Spleen (tissue), 11 donors: ENCODE data around the gene KRTAP4-12. TPM values are rescaled to one million over a fixed set of nuclear protein-coding genes. Genes with fewer than 3 reads are reported as not detected.

ENCODE experiments used
- DNase-seq: peaks from one replicate; pipeline ENCODE4 v3.0.0-alpha.2; 2020
- H3K27ac ChIP-seq, 8 donors: fragments of 200-600 bp; sonication (generic) in 7 of 8; 1 replicate in 4 of 8; 2 replicates in 4 of 8; pipeline versions ENCODE4 v1.5.0 to v1.8.0; 2016 to 2021; ENCODE audit warnings: inconsistent platforms in 4 of 8, mild to moderate bottlenecking in 4 of 8, moderate library complexity in 1 of 8
- H3K27me3 ChIP-seq, 7 donors: fragments of 200-600 bp; sonication (generic) in 6 of 7; replicated peaks in 1 of 7; 1 replicate in 4 of 7; 2 replicates in 3 of 7; pipeline versions ENCODE4 v1.5.0 to v1.8.0; 2016 to 2021; ENCODE audit warnings: inconsistent platforms in 3 of 7, mild to moderate bottlenecking in 1 of 7
- H3K36me3 ChIP-seq, 6 donors: fragments of 200-600 bp; sonication (generic) in 5 of 6; 1 replicate in 4 of 6; 2 replicates in 2 of 6; pipeline versions ENCODE4 v1.5.0 to v1.8.0; 2016 to 2021; ENCODE audit warnings: inconsistent platforms in 2 of 6
- H3K4me1 ChIP-seq, 6 donors: fragments of 200-600 bp; sonication (generic) in 5 of 6; 1 replicate in 3 of 6; 2 replicates in 3 of 6; pipeline versions ENCODE4 v1.5.0 to v1.8.0; 2016 to 2021; ENCODE audit warnings: inconsistent platforms in 3 of 6
- H3K4me3 ChIP-seq, 8 donors: fragments of 200-600 bp; sonication (generic) in 7 of 8; 1 replicate in 4 of 8; 2 replicates in 4 of 8; pipeline versions ENCODE4 v1.5.0 to v1.8.0; 2016 to 2021; ENCODE audit warnings: inconsistent platforms in 4 of 8, mild to moderate bottlenecking in 4 of 8, moderate library complexity in 2 of 8
- H3K9me3 ChIP-seq, 8 donors: fragments of 200-600 bp; sonication (generic) in 7 of 8; 1 replicate in 4 of 8; 2 replicates in 4 of 8; pipeline versions ENCODE4 v1.5.0 to v1.8.0; 2016 to 2021; ENCODE audit warnings: inconsistent platforms in 4 of 8
- CTCF ChIP-seq, 11 experiments: fragments of 200-600 bp in 7 of 11; fragments of 450-650 bp in 4 of 11; sonication (generic) in 4 of 11; IDR thresholded peaks in 8 of 11; conservative IDR thresholded peaks in 3 of 11; 1 replicate in 7 of 11; 2 replicates in 4 of 11; pipeline versions ENCODE4 v1.4.0 to v1.8.0; 2016 to 2021; ENCODE audit warnings: antibody characterized with exemption in 11 of 11, inconsistent platforms in 4 of 11, mild to moderate bottlenecking in 1 of 11
- POLR2A ChIP-seq, 3 donors: fragments of 450-650 bp; IDR thresholded peaks; one replicate each; pipeline ENCODE4 v1.5.1; 2017; ENCODE audit warnings: antibody characterized with exemption in 3 of 3, mild to moderate bottlenecking in 1 of 3
- POLR2AphosphoS5 ChIP-seq, 3 donors: sonication (generic); formaldehyde crosslinking; IDR thresholded peaks; one replicate each; pipeline ENCODE4 v1.5.1; 2017; ENCODE audit warnings: antibody characterized with exemption in 3 of 3
- WGBS, 5 donors: extraction: QIAGEN DNeasy Blood & Tissue Kit in 3 of 5; methylation state at CpG; one replicate each; pipeline versions ENCODE4 v1.1.5 to v1.1.7; 2013 to 2018; 5-methylcytosine and 5-hydroxymethylcytosine counted together
- intact Hi-C: fragments of 100-400 bp; cut with DNase I; formaldehyde crosslinking; loops from one replicate; pipeline ENCODE4 v1.15.0; 2023; ENCODE audit warnings: low total_unique reads
- polyA plus RNA-seq, 3 donors: library from polyadenylated mRNA; stranded (reverse); fragments of 200-250 nt; gene quantifications; one replicate each; pipeline ENCODE4 v1.2.1, GENCODE V29; 2013
- total RNA-seq, 7 donors: library from RNA; depleted of rRNA in 3 of 7; stranded (reverse); fragments of >200 nt in 3 of 7; fragmentation: NEBNext Ultra II Directional in 4 of 7; extraction: Animal tissue kit (Norgen Biotek cat#: 25700) in 4 of 7; gene quantifications; one replicate each; pipeline versions ENCODE4 v1.1.0 to v1.2.1, GENCODE V29; 2016 to 2021
- donor health status: healthy with polysubstance abuse.
- donor health status: DM: no; HTN: no; CAD: no; lungs with moderate emphysema.
- donor health status: DM: no; HTN: no; CAD: no.
- donor health status: Bipolar disorder and iron deficiency.
- donor health status: healthy.
- donor health status: DM: no; HTN: no; CAD: no.
- donor health status: DM: yes; HTN: yes; CAD: no.

KRTAP4-12 gene
- total and polyA plus RNA-seq, 10 donors, result not detected

- H3K36me3 ChIP-seq, result no peaks in the 10 kb centered on the region
- no peak overlapping the region for H3K27ac ChIP-seq
- H3K4me1 ChIP-seq, result peaks cover 0 to 12% (median 0%) of the 10 kb centered on the region in 6 donors
- no peak for DNase-seq
- no peaks in the 10 kb centered on the region for H3K27me3 ChIP-seq
- no peak overlapping the region for H3K4me3 ChIP-seq
- 42 to 55% (median 46%) methylated on average over 2 of the region's 2 CpGs for WGBS, 5 donors
- peaks cover 0 to 9% (median 0%) of the 10 kb centered on the region in 8 donors for H3K9me3 ChIP-seq
- intact Hi-C loops, result no loop called here
- TF ChIP-seq CTCF (IDR thresholded peaks at IDR 0.05 in 8 of 11, conservative IDR thresholded peaks at IDR 0.05 in 3 of 11), result no peak
- TF ChIP-seq POLR2A (IDR thresholded peaks at IDR 0.05), result no peak
- TF ChIP-seq POLR2AphosphoS5 (IDR thresholded peaks at IDR 0.05), result no peak
Observed at GRCh38 chr17:41133880-41134735, 10.1 kb upstream of the KRTAP4-12 start.

- H3K4me1 ChIP-seq, result peaks cover 0 to 12% (median 0%) of the 10 kb centered on the region in 6 donors
- no peak overlapping the region for H3K27ac ChIP-seq
- no peak for DNase-seq
- intact Hi-C loops, result no loop called here
- no peaks in the 10 kb centered on the region for H3K36me3 ChIP-seq
- no peaks in the 10 kb centered on the region for H3K27me3 ChIP-seq
- peaks cover 0 to 3% (median 0%) of the 10 kb centered on the region in 8 donors for H3K9me3 ChIP-seq
- TF ChIP-seq POLR2A (IDR thresholded peaks at IDR 0.05), result no peak
- no peak for TF ChIP-seq POLR2AphosphoS5 (IDR thresholded peaks at IDR 0.05)
- TF ChIP-seq CTCF (IDR thresholded peaks at IDR 0.05 in 8 of 11, conservative IDR thresholded peaks at IDR 0.05 in 3 of 11), result no peak
- 71 to 89% (median 81%) methylated on average over 3 of the region's 3 CpGs for WGBS, 5 donors
- no peak overlapping the region for H3K4me3 ChIP-seq
Observed at GRCh38 chr17:41131979-41132378, 8.0 kb upstream of the KRTAP4-12 start.

- no peak overlapping the region for H3K4me3 ChIP-seq
- TF ChIP-seq CTCF (IDR thresholded peaks at IDR 0.05 in 8 of 11, conservative IDR thresholded peaks at IDR 0.05 in 3 of 11) (no peak), POLR2AphosphoS5 (IDR thresholded peaks at IDR 0.05) (no peak), POLR2A (IDR thresholded peaks at IDR 0.05) (no peak)
- H3K36me3 ChIP-seq, result no peaks in the 10 kb centered on the region
- 80 to 90% (median 88%) methylated on average over 1 of the region's 1 CpG for WGBS, 5 donors
- H3K9me3 ChIP-seq, result peaks cover 0 to under 1% (median 0%) of the 10 kb centered on the region in 8 donors
- DNase-seq, result no peak
- H3K27me3 ChIP-seq, result no peaks in the 10 kb centered on the region
- intact Hi-C loops, result no loop called here
- peaks cover 3 to 32% (median 8%) of the 10 kb centered on the region in 6 donors for H3K4me1 ChIP-seq
- H3K27ac ChIP-seq, result no peak overlapping the region
Observed at GRCh38 chr17:41127371-41127770, 3.4 kb upstream of the KRTAP4-12 start.

- H3K4me1 ChIP-seq, result peaks cover 3 to 32% (median 8%) of the 10 kb centered on the region in 6 donors
- intact Hi-C loops, result no loop called here
- H3K9me3 ChIP-seq, result peaks cover 0 to 6% (median 0%) of the 10 kb centered on the region in 8 donors
- DNase-seq, result no peak
- no peaks in the 10 kb centered on the region for H3K27me3 ChIP-seq
- H3K27ac ChIP-seq, result no peak overlapping the region
- H3K36me3 ChIP-seq, result no peaks in the 10 kb centered on the region
- TF ChIP-seq POLR2AphosphoS5 (IDR thresholded peaks at IDR 0.05), result no peak
- no peak for TF ChIP-seq CTCF (IDR thresholded peaks at IDR 0.05 in 8 of 11, conservative IDR thresholded peaks at IDR 0.05 in 3 of 11)
- no peak for TF ChIP-seq POLR2A (IDR thresholded peaks at IDR 0.05)
- WGBS, 5 donors, result 80 to 91% (median 89%) methylated on average over 3 of the region's 3 CpGs
- no peak overlapping the region for H3K4me3 ChIP-seq
Observed at GRCh38 chr17:41126412-41126811, 2.4 kb upstream of the KRTAP4-12 start.
